Prostate gland (tissue), 2 donors: ENCODE measurements around the gene SCAMP4.

Experiments
- POLR2AphosphoS5 ChIP-seq: sonication (generic); formaldehyde crosslinking; IDR thresholded peaks from one replicate; pipeline ENCODE4 v1.6.1; 2017; ENCODE audit warnings: antibody characterized with exemption
- TF ChIP-seq, protein P1 (sequence below), 4 experiments: fragments of 200-600 bp in 2 of 4; fragments of 450-650 bp in 2 of 4; sonication (generic) in 2 of 4; IDR thresholded peaks; 1 replicate in 3 of 4; 2 replicates in 1 of 4; pipeline ENCODE4 v1.5.1; 2016 to 2019; ENCODE audit warnings: antibody characterized with exemption in 4 of 4, mild to moderate bottlenecking in 2 of 4, moderate library complexity in 2 of 4

DNA sequence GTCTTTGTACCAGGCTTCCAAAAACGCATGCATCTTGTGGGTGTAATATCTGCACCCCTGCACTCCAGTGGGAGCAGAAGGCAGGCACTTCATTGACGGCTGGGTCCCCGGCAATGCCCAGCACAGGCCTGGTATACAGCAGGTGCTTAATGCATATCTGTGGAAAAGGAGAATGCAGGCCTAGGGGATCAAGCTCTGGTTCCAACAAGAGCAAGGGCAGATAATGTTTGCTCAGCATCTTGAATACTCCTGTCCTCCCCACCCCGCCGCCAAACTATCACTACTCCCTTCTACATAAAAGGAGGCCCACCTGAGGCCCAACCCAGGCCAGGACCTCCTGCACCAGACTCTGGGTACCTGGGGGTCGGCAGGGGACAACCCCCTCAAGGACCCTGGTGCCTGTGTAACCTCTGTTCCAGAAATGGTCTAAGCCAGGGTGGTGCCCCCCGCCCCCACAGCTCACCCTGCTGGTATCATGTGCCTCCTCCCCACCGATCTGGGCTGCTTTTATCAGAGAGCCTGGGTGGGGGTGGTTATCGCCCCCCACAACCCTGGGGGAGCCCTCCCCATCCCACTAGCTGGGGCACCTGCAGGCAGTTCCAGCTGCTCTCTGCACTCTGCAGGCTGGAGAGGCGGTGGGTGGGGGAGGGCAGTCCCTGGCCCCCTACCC, 46.7 kb upstream of the SCAMP4 start:
- TF ChIP-seq, protein P1, sequence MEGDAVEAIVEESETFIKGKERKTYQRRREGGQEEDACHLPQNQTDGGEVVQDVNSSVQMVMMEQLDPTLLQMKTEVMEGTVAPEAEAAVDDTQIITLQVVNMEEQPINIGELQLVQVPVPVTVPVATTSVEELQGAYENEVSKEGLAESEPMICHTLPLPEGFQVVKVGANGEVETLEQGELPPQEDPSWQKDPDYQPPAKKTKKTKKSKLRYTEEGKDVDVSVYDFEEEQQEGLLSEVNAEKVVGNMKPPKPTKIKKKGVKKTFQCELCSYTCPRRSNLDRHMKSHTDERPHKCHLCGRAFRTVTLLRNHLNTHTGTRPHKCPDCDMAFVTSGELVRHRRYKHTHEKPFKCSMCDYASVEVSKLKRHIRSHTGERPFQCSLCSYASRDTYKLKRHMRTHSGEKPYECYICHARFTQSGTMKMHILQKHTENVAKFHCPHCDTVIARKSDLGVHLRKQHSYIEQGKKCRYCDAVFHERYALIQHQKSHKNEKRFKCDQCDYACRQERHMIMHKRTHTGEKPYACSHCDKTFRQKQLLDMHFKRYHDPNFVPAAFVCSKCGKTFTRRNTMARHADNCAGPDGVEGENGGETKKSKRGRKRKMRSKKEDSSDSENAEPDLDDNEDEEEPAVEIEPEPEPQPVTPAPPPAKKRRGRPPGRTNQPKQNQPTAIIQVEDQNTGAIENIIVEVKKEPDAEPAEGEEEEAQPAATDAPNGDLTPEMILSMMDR (IDR thresholded peaks at IDR 0.05) = no peak
- TF ChIP-seq POLR2AphosphoS5 = no peak
